HL-60 (cell line): ENCODE measurements around the gene TANC1.

Source experiments
- DNase-seq, 2 experiments: peaks; one replicate each; pipeline ENCODE4 v3.0.0-alpha.2; 2010 to 2020; ENCODE audit warnings: low read depth in 1 of 2, low spot score in 1 of 2
- H3K27ac ChIP-seq: fragments of 250-450 bp; sonication (Bioruptor Pico); replicated peaks from 2 replicates; pipeline ENCODE4 v1.5.1; 2020; ENCODE audit warnings: mild to moderate bottlenecking, moderate library complexity
- H3K27me3 ChIP-seq: fragments of 250-450 bp; sonication (Bioruptor Pico); 2 replicates; pipeline ENCODE4 v1.5.1; 2021; ENCODE audit warnings: mild to moderate bottlenecking, moderate library complexity; ENCODE audit not compliant: insufficient read depth, poor library complexity, severe bottlenecking
- H3K4me3 ChIP-seq: replicated peaks from 2 replicates; pipeline ENCODE4 v1.5.1; 2011; ENCODE audit warnings: mild to moderate bottlenecking, control low read depth, low read length; ENCODE audit not compliant: insufficient read depth
- CTCF ChIP-seq: IDR thresholded peaks from one replicate; pipeline ENCODE4 v1.5.1; 2011; ENCODE audit warnings: low read length, control low read depth, inconsistent platforms; ENCODE audit not compliant: insufficient read depth
- GABPA ChIP-seq: IDR thresholded peaks from 2 replicates; pipeline ENCODE4 v1.6.1; 2012; ENCODE audit warnings: low read depth
- POLR2AphosphoS5 ChIP-seq: IDR thresholded peaks from 2 replicates; pipeline ENCODE4 v1.6.1; 2012; ENCODE audit warnings: low read depth
- SPI1 ChIP-seq: IDR thresholded peaks from 2 replicates; pipeline ENCODE4 v1.6.1; 2012; ENCODE audit warnings: low read depth, mild to moderate bottlenecking, borderline replicate concordance
- TF ChIP-seq, protein P1 (sequence below): IDR thresholded peaks from 2 replicates; pipeline ENCODE4 v1.6.1; 2012; ENCODE audit warnings: low read depth; ENCODE audit not compliant: insufficient replicate concordance

The TANC1 gene

DNA sequence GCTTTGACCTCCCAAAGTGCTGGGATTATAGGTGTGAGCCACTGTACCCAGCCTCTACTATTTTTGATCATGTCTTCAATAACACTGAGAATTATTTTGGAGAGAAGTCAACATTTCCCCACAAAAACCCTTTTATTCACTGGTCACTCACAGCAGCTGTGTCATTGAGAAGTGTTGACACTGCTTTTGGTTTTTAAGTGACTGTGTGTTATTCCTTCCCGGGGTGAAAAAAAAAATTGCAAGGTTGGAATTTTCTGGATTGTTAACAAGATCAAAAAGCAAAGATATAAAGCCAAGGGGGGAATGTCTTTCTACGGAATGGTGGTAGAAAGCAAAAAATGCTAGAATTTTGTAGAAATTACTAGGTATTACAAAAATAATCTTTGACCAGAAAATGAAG, 61.5 kb downstream of the TANC1 start:
- no peaks in the 10 kb centered on the region for H3K27me3 ChIP-seq
- H3K4me3 ChIP-seq: no peak overlapping the region
- TF ChIP-seq, protein P1, sequence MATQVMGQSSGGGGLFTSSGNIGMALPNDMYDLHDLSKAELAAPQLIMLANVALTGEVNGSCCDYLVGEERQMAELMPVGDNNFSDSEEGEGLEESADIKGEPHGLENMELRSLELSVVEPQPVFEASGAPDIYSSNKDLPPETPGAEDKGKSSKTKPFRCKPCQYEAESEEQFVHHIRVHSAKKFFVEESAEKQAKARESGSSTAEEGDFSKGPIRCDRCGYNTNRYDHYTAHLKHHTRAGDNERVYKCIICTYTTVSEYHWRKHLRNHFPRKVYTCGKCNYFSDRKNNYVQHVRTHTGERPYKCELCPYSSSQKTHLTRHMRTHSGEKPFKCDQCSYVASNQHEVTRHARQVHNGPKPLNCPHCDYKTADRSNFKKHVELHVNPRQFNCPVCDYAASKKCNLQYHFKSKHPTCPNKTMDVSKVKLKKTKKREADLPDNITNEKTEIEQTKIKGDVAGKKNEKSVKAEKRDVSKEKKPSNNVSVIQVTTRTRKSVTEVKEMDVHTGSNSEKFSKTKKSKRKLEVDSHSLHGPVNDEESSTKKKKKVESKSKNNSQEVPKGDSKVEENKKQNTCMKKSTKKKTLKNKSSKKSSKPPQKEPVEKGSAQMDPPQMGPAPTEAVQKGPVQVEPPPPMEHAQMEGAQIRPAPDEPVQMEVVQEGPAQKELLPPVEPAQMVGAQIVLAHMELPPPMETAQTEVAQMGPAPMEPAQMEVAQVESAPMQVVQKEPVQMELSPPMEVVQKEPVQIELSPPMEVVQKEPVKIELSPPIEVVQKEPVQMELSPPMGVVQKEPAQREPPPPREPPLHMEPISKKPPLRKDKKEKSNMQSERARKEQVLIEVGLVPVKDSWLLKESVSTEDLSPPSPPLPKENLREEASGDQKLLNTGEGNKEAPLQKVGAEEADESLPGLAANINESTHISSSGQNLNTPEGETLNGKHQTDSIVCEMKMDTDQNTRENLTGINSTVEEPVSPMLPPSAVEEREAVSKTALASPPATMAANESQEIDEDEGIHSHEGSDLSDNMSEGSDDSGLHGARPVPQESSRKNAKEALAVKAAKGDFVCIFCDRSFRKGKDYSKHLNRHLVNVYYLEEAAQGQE: no peak
- no peak for TF ChIP-seq CTCF
- DNase-seq: no peak
- no peak overlapping the region for H3K27ac ChIP-seq

- TF ChIP-seq SPI1 (no peak), CTCF (no peak), POLR2AphosphoS5 (no peak), GABPA (no peak)
- TF ChIP-seq, protein P1: no peak
- Histone ChIP-seq H3K27ac (no peak overlapping the region), H3K4me3 (no peak overlapping the region), H3K27me3 (no peaks in the 10 kb centered on the region)
- DNase-seq: no peak
Measured at GRCh38 chr2:159030674-159031380, 62.4 kb downstream of the TANC1 start.

DNA sequence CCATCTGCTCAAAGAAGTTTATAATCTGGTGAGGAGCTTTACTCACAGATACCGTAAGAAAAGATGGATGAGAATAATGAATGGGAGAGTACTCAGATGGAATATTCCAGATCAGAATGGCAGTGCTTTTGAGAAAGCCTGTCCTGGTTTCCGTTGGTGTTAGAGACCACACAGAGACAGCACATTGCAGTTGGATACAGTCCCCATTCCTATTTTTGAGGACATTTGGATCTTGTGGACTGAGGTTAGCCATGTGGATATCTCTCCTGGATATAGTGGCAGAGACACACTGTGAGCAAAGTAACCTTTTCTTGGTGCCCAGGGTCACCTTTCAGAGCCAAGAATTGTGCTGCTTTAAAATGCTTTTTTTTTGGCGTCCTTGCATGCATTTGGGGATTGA, 63.7 kb downstream of the TANC1 start:
- TF ChIP-seq, protein P1: no peak
- TF ChIP-seq POLR2AphosphoS5 (no peak), CTCF (no peak), GABPA (no peak), SPI1 (no peak)
- no peak overlapping the region for H3K27ac ChIP-seq
- no peak overlapping the region for H3K4me3 ChIP-seq
- DNase-seq: no peak
- no peaks in the 10 kb centered on the region for H3K27me3 ChIP-seq
